SK-N-SH treated with all-trans-retinoic acid at 6 μM for 48 hours (cell line): Measurements from ENCODE around the gene SSR1.

Experiments used
- ARNTL ChIP-seq: fragments of 450-650 bp; formaldehyde crosslinking; IDR thresholded peaks from 2 replicates; pipeline ENCODE4 v1.5.0; 2020; ENCODE audit warnings: low read depth, mild to moderate bottlenecking, moderate library complexity, borderline replicate concordance
- CSDC2 ChIP-seq: fragments of 250-450 bp; sonication (Bioruptor Pico); IDR thresholded peaks from 2 replicates; pipeline ENCODE4 v1.5.0; 2020; ENCODE audit warnings: mild to moderate bottlenecking, moderate library complexity
- OSR1 ChIP-seq: fragments of 250-450 bp; sonication (Bioruptor Pico); IDR thresholded peaks from 2 replicates; pipeline ENCODE4 v1.8.0; 2022; ENCODE audit warnings: moderate library complexity, mild to moderate bottlenecking, inconsistent platforms
- RARB ChIP-seq: fragments of 250-450 bp; sonication (Bioruptor Pico); IDR thresholded peaks from 2 replicates; pipeline ENCODE4 v1.8.0; 2021; ENCODE audit warnings: mild to moderate bottlenecking, moderate library complexity
- SNAI2 ChIP-seq: fragments of 250-450 bp; sonication (Bioruptor Pico); IDR thresholded peaks from 2 replicates; pipeline ENCODE4 v1.5.0; 2020; ENCODE audit warnings: mild to moderate bottlenecking, moderate library complexity
- ZFP30 ChIP-seq: fragments of 450-650 bp; formaldehyde crosslinking; IDR thresholded peaks from 2 replicates; pipeline ENCODE4 v1.5.0; 2022; ENCODE audit warnings: mild to moderate bottlenecking, moderate library complexity

DNA sequence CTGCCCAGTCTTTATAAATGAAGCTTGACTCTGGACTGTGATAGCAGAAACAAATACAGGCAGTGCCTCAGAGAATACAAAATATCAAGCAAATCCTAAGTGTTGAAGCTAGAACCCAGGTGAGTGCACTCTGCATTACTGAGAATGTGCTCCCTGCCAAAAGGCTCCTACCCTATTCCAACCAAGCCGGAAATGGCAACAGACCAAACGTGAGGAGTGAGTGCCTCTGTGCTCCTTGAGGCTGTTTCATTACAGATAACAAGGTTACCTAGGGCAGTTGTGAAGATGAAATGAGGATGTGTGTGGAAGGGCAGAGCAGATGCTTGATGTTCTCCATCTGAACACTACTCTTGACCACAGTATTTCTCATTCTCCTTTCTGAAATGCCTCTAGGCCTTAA, 29.3 kb downstream of the SSR1 start:
- TF ChIP-seq ARNTL (CRISPR knock-in tag) (no peak), RARB (CRISPR knock-in tag) (no peak), SNAI2 (no peak), OSR1 (CRISPR knock-in tag) (no peak), CSDC2 (CRISPR knock-in tag) (no peak), ZFP30 (CRISPR knock-in tag) (no peak)
